Fibroblast of pulmonary artery (primary cell): ENCODE results near the gene CRELD2.

Source experiments
- DNase-seq: peaks from one replicate; pipeline ENCODE4 v3.0.0-alpha.2; 2010; ENCODE audit warnings: low read depth
- H3K4me3 ChIP-seq: replicated peaks from 2 replicates; pipeline ENCODE4 v1.5.1; 2011; ENCODE audit warnings: low read depth, mild to moderate bottlenecking, control low read depth, low read length, moderate library complexity
- CTCF ChIP-seq: IDR thresholded peaks from 2 replicates; pipeline ENCODE4 v1.5.1; 2011; ENCODE audit warnings: mild to moderate bottlenecking, control low read depth, low read length, inconsistent platforms; ENCODE audit errors: missing control alignments

Gene CRELD2

GRCh38 chr22:49970528-49971231, 52.2 kb downstream of the CRELD2 start:
- no peak for TF ChIP-seq CTCF

GRCh38 chr22:49971232-49972162, 53.1 kb downstream of the CRELD2 start:
- peak overlapping the region; percentile 45 for H3K4me3 ChIP-seq
- DNase-seq: peak; percentile 64
- no peak for TF ChIP-seq CTCF

More at GRCh38 chr22:49970528-49971231, 52.2 kb downstream of the CRELD2 start:
- DNase-seq: peak; percentile 95
- peak overlapping the region; percentile 45 for H3K4me3 ChIP-seq

- no peak for DNase-seq
- TF ChIP-seq CTCF: no peak
- H3K4me3 ChIP-seq: no peak overlapping the region
Measured at GRCh38 chr22:49972163-49973017, 54.0 kb downstream of the CRELD2 start.

- TF ChIP-seq CTCF: no peak
- peak; percentile 36 for DNase-seq
- no peak overlapping the region for H3K4me3 ChIP-seq
Measured at GRCh38 chr22:49973018-49973961, 54.9 kb downstream of the CRELD2 start.

GRCh38 chr22:49975543-49976389, 57.3 kb downstream of the CRELD2 start:
- no peak overlapping the region for H3K4me3 ChIP-seq
- TF ChIP-seq CTCF: no peak
- DNase-seq: no peak
